Measurements from ENCODE around the gene BRIX1. TPM values are rescaled to one million over a fixed set of nuclear protein-coding genes. Genes with fewer than 3 reads are reported as not detected.

The BRIX1 gene
- total and polyA plus RNA-seq, 9 of the 15 experiments (the other 6 are each of a cell fraction or from before 2014, with no cell fraction given), result 115 to 193 (median 159) TPM

- no peak for TF ChIP-seq ETV1 (tag; conservative IDR thresholded peaks at IDR 0.05; ENCODE audit: low read depth)
- no peak for TF ChIP-seq HES1 (IDR thresholded peaks at IDR 0.05; ENCODE audit: low read depth)
- TF ChIP-seq SNIP1 (IDR thresholded peaks at IDR 0.05; ENCODE audit: low read depth), result no peak
- TF ChIP-seq KDM1A (IDR thresholded peaks at IDR 0.05), result peak; percentile 54 to 68; a peak in 3 of 4 replicates
- TF ChIP-seq MAFK (IDR thresholded peaks at IDR 0.05; ENCODE audit: low read length), result peak; percentile 95
- TF ChIP-seq HSF4 (CRISPR knock-in tag; IDR thresholded peaks at IDR 0.05; ENCODE audit: borderline replicate concordance), result no peak
- TF ChIP-seq NCOA1 (IDR thresholded peaks at IDR 0.05; ENCODE audit: low read depth), result peak; percentile 65; the same call in 1 of the 2 replicates
- 0 out of 2 replicates have a peak, but pooled peaks have one; percentile 14 for TF ChIP-seq DIDO1 (tag; IDR thresholded peaks at IDR 0.05; ENCODE audit: low read depth)
- TF ChIP-seq THRA (IDR thresholded peaks at IDR 0.05), result peak; percentile 59; the same call in 1 of the 2 replicates
- TF ChIP-seq SRSF1 (IDR thresholded peaks at IDR 0.05; ENCODE audit: low read depth, low read length), result no peak
- no peak for TF ChIP-seq ZNF408 (CRISPR knock-in tag; IDR thresholded peaks at IDR 0.05; ENCODE audit: low read depth)
- peak; percentile 39; the same call in 1 of the 2 replicates for TF ChIP-seq RB1 (IDR thresholded peaks at IDR 0.05; ENCODE audit: low read depth)
- TF ChIP-seq RBM15 (IDR thresholded peaks at IDR 0.05; ENCODE audit: insufficient read depth, low read length), result no peak
- peak; percentile 95 for TF ChIP-seq CREB3 (tag; conservative IDR thresholded peaks at IDR 0.05; ENCODE audit: low read depth)
- TF ChIP-seq ATF3 (IDR thresholded peaks at IDR 0.05), result peak; percentile 63
- no peak for TF ChIP-seq ATF3 (CRISPR knock-in tag; conservative IDR thresholded peaks at IDR 0.05)
- no peak for TF ChIP-seq CREBBP (IDR thresholded peaks at IDR 0.05; ENCODE audit: low read depth, low read length)
- TF ChIP-seq ZNF41 (CRISPR knock-in tag; conservative IDR thresholded peaks at IDR 0.05), result no peak
These were observed 48.5 kb upstream of the BRIX1 start (continued) for GRCh38 chr5:34866989-34867471.

Data from K562 (cell line).